Trophoblast cell (in vitro differentiated cells and primary cell): ENCODE results near the gene APOBEC4.
"Not testable (repeated sequence)": the region's sequence is repeated elsewhere in the genome, so short reads cannot be mapped to it uniquely, and the experiment has no call there.

Source experiments
- DNase-seq, 2 donors: peaks; one replicate each; pipeline ENCODE4 v3.0.0-alpha.2; 2016
- H2AFZ ChIP-seq: 2 replicates; pipeline ENCODE4 v1.6.1; 2013; ENCODE audit warnings: low read length, moderate library complexity, mild to moderate bottlenecking; ENCODE audit not compliant: insufficient read depth, poor library complexity
- H2AK5ac ChIP-seq: 2 replicates; pipeline ENCODE4 v1.6.1; 2013; ENCODE audit warnings: mild to moderate bottlenecking, low read length
- H2BK120ac ChIP-seq: 2 replicates; pipeline ENCODE4 v1.6.1; 2013; ENCODE audit warnings: low read length, mild to moderate bottlenecking, moderate library complexity; ENCODE audit not compliant: insufficient read depth, poor library complexity
- H2BK12ac ChIP-seq: 2 replicates; pipeline ENCODE4 v1.6.1; 2013; ENCODE audit warnings: mild to moderate bottlenecking, low read length, moderate library complexity
- H2BK5ac ChIP-seq: 2 replicates; pipeline ENCODE4 v1.6.1; 2013; ENCODE audit warnings: low read length, low read depth, moderate library complexity, mild to moderate bottlenecking; ENCODE audit not compliant: poor library complexity
- H3K14ac ChIP-seq: 2 replicates; pipeline ENCODE4 v1.6.1; 2013; ENCODE audit warnings: mild to moderate bottlenecking, low read length
- H3K18ac ChIP-seq: 2 replicates; pipeline ENCODE4 v1.6.1; 2013; ENCODE audit warnings: mild to moderate bottlenecking, low read length
- H3K23ac ChIP-seq: 2 replicates; pipeline ENCODE4 v1.6.1; 2013; ENCODE audit warnings: low read length
- H3K27ac ChIP-seq: 2 replicates; pipeline ENCODE4 v1.5.1; 2013; ENCODE audit warnings: low read depth, mild to moderate bottlenecking, inconsistent platforms, low read length, moderate library complexity
- H3K27me3 ChIP-seq: 2 replicates; pipeline ENCODE4 v1.6.1; 2013; ENCODE audit warnings: inconsistent platforms, mild to moderate bottlenecking, low read length, moderate library complexity; ENCODE audit not compliant: insufficient read depth
- H3K36me3 ChIP-seq, 2 experiments: 1 replicate in 1 of 2; 2 replicates in 1 of 2; pipeline ENCODE4 v1.6.1; 2013; ENCODE audit warnings: low read length in 2 of 2, mild to moderate bottlenecking in 2 of 2, moderate library complexity in 1 of 2; ENCODE audit not compliant: insufficient read depth in 2 of 2, control insufficient read depth in 1 of 2
- H3K4ac ChIP-seq: 2 replicates; pipeline ENCODE4 v1.6.1; 2013; ENCODE audit warnings: low read depth, mild to moderate bottlenecking, low read length, moderate library complexity
- H3K4me1 ChIP-seq, 2 experiments: 1 replicate in 1 of 2; 2 replicates in 1 of 2; pipeline ENCODE4 v1.6.1; 2013; ENCODE audit warnings: low read length in 2 of 2, mild to moderate bottlenecking in 2 of 2, moderate library complexity in 1 of 2; ENCODE audit not compliant: insufficient read depth in 2 of 2, control insufficient read depth in 1 of 2
- H3K4me2 ChIP-seq: 2 replicates; pipeline ENCODE4 v1.6.1; 2013; ENCODE audit warnings: inconsistent platforms, mild to moderate bottlenecking, low read length, moderate library complexity
- H3K4me3 ChIP-seq: 2 replicates; pipeline ENCODE4 v1.5.1; 2013; ENCODE audit warnings: mild to moderate bottlenecking, low read depth, low read length, inconsistent platforms
- H3K79me1 ChIP-seq: one replicate; pipeline ENCODE4 v1.6.1; 2013; ENCODE audit warnings: low read length
- H3K79me2 ChIP-seq: 2 replicates; pipeline ENCODE4 v1.6.1; 2013; ENCODE audit warnings: low read length, mild to moderate bottlenecking; ENCODE audit not compliant: control insufficient read depth, insufficient read depth, poor library complexity
- H3K9ac ChIP-seq: 2 replicates; pipeline ENCODE4 v1.6.1; 2013; ENCODE audit warnings: mild to moderate bottlenecking, low read length
- H3K9me3 ChIP-seq: 2 replicates; pipeline ENCODE4 v1.6.1; 2013; ENCODE audit warnings: low read depth, mild to moderate bottlenecking, control low read depth, inconsistent platforms, low read length; ENCODE audit not compliant: insufficient read depth
- H4K12ac ChIP-seq: 2 replicates; pipeline ENCODE4 v1.6.1; 2013; ENCODE audit warnings: low read depth, mild to moderate bottlenecking, low read length, moderate library complexity
- H4K8ac ChIP-seq: 2 replicates; pipeline ENCODE4 v1.6.1; 2013; ENCODE audit warnings: low read depth, mild to moderate bottlenecking, low read length, moderate library complexity
- H4K91ac ChIP-seq: one replicate; pipeline ENCODE4 v1.6.1; 2013; ENCODE audit warnings: low read depth, mild to moderate bottlenecking, low read length, moderate library complexity
- WGBS: extraction: QIAGEN DNeasy Blood & Tissue Kit; methylation state at CpG from one replicate; pipeline ENCODE4 v1.1.7; 2013; ENCODE audit warnings: missing lambda C conversion rate; ENCODE audit not compliant: insufficient read length, insufficient coverage; ENCODE audit errors: extremely low coverage; 5-methylcytosine and 5-hydroxymethylcytosine counted together

The APOBEC4 gene

DNA sequence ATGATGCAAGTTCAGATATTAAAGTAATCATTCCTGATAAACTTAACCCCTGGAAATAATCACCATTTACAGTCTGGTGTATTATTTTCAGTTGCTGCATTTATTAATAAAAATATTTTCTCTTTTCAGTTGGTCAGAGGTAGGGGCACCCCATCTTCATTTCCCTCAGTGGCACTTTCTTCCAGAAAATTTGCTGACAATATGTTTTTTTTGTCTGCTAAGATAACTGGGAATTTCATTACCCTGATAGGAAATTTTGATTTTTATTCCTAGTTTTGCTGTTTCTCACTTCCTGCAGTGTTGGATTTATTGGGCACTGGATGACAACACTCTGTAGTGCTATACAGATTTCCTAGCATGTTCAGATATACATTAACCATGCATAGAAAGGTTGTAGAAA is 33.1 kb upstream of the APOBEC4 start:
- no peak overlapping the region for H3K9ac ChIP-seq
- H3K4me2 ChIP-seq: no peak overlapping the region
- no peak for DNase-seq
- no peak overlapping the region for H3K4ac ChIP-seq
- no peak overlapping the region for H2BK5ac ChIP-seq
- H3K79me1 ChIP-seq: no peaks in the 10 kb centered on the region
- no peak overlapping the region for H3K18ac ChIP-seq
- no peaks in the 10 kb centered on the region for H3K4me1 ChIP-seq
- H4K12ac ChIP-seq: no peak overlapping the region
- H2AK5ac ChIP-seq: no peak overlapping the region
- H2BK12ac ChIP-seq: no peak overlapping the region
- no peaks in the 10 kb centered on the region for H3K36me3 ChIP-seq
- no peaks in the 10 kb centered on the region for H3K9me3 ChIP-seq
- H4K8ac ChIP-seq: no peak overlapping the region
- H3K27ac ChIP-seq: no peak overlapping the region
- no peak overlapping the region for H3K4me3 ChIP-seq
- H2BK120ac ChIP-seq: no peak overlapping the region
- no peaks in the 10 kb centered on the region for H3K79me2 ChIP-seq
- no peak overlapping the region for H2AFZ ChIP-seq
- H3K14ac ChIP-seq: no peak overlapping the region
- H3K27me3 ChIP-seq: no peaks in the 10 kb centered on the region
- H4K91ac ChIP-seq: no peak overlapping the region
- no peak overlapping the region for H3K23ac ChIP-seq

GRCh38 chr1:183685112-183685713 is 32.1 kb upstream of the APOBEC4 start:
- Histone ChIP-seq H3K36me3 (no peaks in the 10 kb centered on the region), H2BK5ac (no peak overlapping the region), H2AK5ac (no peak overlapping the region), H3K9ac (no peak overlapping the region), H4K91ac (no peak overlapping the region), H4K12ac (no peak overlapping the region), H3K14ac (no peak overlapping the region), H4K8ac (no peak overlapping the region), H3K4ac (no peak overlapping the region), H3K79me2 (no peaks in the 10 kb centered on the region), H3K4me3 (no peak overlapping the region), H3K27ac (no peak overlapping the region), H3K9me3 (no peaks in the 10 kb centered on the region), H3K18ac (no peak overlapping the region), H3K4me1 (no peaks in the 10 kb centered on the region), H3K27me3 (no peaks in the 10 kb centered on the region), H2BK120ac (no peak overlapping the region), H2BK12ac (no peak overlapping the region), H3K23ac (no peak overlapping the region), H3K4me2 (no peak overlapping the region), H3K79me1 (no peaks in the 10 kb centered on the region), H2AFZ (no peak overlapping the region)
- DNase-seq: peak; percentile 74 to 96
- no CpG with 5 or more reads among the region's 3 CpGs for WGBS

GRCh38 chr1:183679363-183679762 is 26.2 kb upstream of the APOBEC4 start:
- H3K4ac ChIP-seq, DNase-seq, H2AK5ac ChIP-seq: not testable (repeated sequence)

DNA sequence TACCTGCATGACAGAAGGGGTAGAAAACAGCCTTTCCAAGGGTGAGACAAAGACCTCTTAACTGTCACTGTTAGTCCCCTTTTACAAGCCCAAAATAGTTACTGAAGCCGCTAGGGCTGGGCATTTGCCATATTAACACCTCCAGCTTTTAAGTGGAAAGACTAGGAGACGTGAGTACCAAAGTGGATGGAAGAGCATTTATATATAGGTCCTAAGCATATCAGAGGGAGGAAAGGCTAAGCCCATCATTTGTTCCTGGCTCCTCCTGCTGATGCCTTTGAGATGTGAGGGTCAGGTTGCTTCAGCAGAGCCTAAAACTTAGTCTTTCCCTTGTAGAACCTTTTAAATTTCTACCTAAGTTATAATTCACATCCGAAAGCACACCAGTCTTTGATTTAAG is 25.7 kb upstream of the APOBEC4 start:
- no peak overlapping the region for H3K4me2 ChIP-seq
- no peak overlapping the region for H4K91ac ChIP-seq
- no peak for DNase-seq
- H3K4me3 ChIP-seq: no peak overlapping the region
- no peak overlapping the region for H3K18ac ChIP-seq
- H4K8ac ChIP-seq: no peak overlapping the region
- no peak overlapping the region for H2BK12ac ChIP-seq
- no peaks in the 10 kb centered on the region for H3K36me3 ChIP-seq
- no peak overlapping the region for H3K4ac ChIP-seq
- no peak overlapping the region for H2BK5ac ChIP-seq
- no peak overlapping the region for H3K9ac ChIP-seq
- no CpG with 5 or more reads among the region's 3 CpGs for WGBS
- no peaks in the 10 kb centered on the region for H3K79me1 ChIP-seq
- no peak overlapping the region for H2AFZ ChIP-seq
- no peak overlapping the region for H3K14ac ChIP-seq
- no peak overlapping the region for H3K23ac ChIP-seq
- H2BK120ac ChIP-seq: no peak overlapping the region
- no peak overlapping the region for H3K27ac ChIP-seq
- peaks cover 0 to 3% of the 10 kb centered on the region in 2 experiments for H3K4me1 ChIP-seq
- no peaks in the 10 kb centered on the region for H3K9me3 ChIP-seq
- no peaks in the 10 kb centered on the region for H3K27me3 ChIP-seq
- no peak overlapping the region for H4K12ac ChIP-seq
- H2AK5ac ChIP-seq: no peak overlapping the region
- no peaks in the 10 kb centered on the region for H3K79me2 ChIP-seq

More at GRCh38 chr1:183679363-183679762, 26.2 kb upstream of the APOBEC4 start:
- H3K79me1 ChIP-seq, H3K27me3 ChIP-seq, H4K12ac ChIP-seq, H2BK120ac ChIP-seq, H4K91ac ChIP-seq, H2AFZ ChIP-seq, H3K18ac ChIP-seq, H3K9me3 ChIP-seq, H3K9ac ChIP-seq, H2BK5ac ChIP-seq, H3K14ac ChIP-seq, H3K23ac ChIP-seq, H3K36me3 ChIP-seq, H2BK12ac ChIP-seq, H3K4me3 ChIP-seq, H4K8ac ChIP-seq, H3K79me2 ChIP-seq, H3K27ac ChIP-seq, H3K4me1 ChIP-seq, H3K4me2 ChIP-seq: not testable (repeated sequence)
- WGBS: no CpG with 5 or more reads among the region's 4 CpGs
